Adipose tissue (tissue), 3 donors: Measurements from ENCODE around the gene ATG10. TPM values are rescaled to one million over a fixed set of nuclear protein-coding genes. Genes with fewer than 3 reads are reported as not detected.

ENCODE experiments used
- H3K27ac ChIP-seq: one replicate; pipeline ENCODE4 v1.5.1; 2013; ENCODE audit warnings: low read depth, low read length
- WGBS, 3 donors: extraction: QIAGEN DNeasy Blood & Tissue Kit; methylation state at CpG; one replicate each; pipeline ENCODE4 v1.1.7; 2013; 5-methylcytosine and 5-hydroxymethylcytosine counted together
- polyA plus RNA-seq, 3 donors: library from polyadenylated mRNA; stranded (reverse); fragments of 200-250 nt; gene quantifications; one replicate each; pipeline ENCODE4 v1.2.3, GENCODE V29; 2013
- donor health status: healthy with polysubstance abuse.
- donor health status: Bipolar disorder and iron deficiency.
- donor health status: healthy.

Gene ATG10
- polyA plus RNA-seq, 3 donors, result 3.2 to 7.8 (median 4.3) TPM

DNA sequence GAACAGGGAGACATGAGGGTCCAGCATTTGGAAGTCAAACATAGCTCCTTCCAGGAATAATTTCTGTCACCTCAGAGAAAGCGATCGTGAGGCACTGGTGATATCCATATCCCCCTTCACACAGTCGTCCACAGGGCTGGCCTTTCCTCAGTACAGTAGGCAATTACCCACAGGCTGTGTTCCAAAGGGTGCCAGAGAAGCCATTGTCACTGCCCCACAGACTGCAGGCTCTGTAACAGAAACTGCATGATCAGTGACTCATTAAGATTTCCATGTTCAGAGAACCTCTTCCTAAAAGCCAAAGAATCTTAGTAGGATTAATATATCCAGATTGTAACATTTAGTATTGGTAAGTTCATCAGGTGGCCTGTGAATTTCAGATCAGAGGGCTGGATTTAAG is 178.7 kb downstream of the ATG10 start:
- H3K27ac ChIP-seq, result no peak overlapping the region
- 87 to 91% (median 89%) methylated on average over 3 of the region's 3 CpGs for WGBS, 3 donors

- no peak overlapping the region for H3K27ac ChIP-seq
- WGBS, 3 donors, result 66 to 85% (median 76%) methylated on average over 1 of the region's 1 CpG
Observed at GRCh38 chr5:82151204-82151603, 179.4 kb downstream of the ATG10 start.

GRCh38 chr5:82151662-82152061 is 179.8 kb downstream of the ATG10 start:
- WGBS, 3 donors, result 51 to 76% (median 66%) methylated on average over 1 of the region's 1 CpG
- no peak overlapping the region for H3K27ac ChIP-seq

GRCh38 chr5:82152978-82153481 is 181.2 kb downstream of the ATG10 start:
- no peak overlapping the region for H3K27ac ChIP-seq
- 88 to 91% (median 91%) methylated on average over 4 of the region's 4 CpGs for WGBS, 3 donors

DNA sequence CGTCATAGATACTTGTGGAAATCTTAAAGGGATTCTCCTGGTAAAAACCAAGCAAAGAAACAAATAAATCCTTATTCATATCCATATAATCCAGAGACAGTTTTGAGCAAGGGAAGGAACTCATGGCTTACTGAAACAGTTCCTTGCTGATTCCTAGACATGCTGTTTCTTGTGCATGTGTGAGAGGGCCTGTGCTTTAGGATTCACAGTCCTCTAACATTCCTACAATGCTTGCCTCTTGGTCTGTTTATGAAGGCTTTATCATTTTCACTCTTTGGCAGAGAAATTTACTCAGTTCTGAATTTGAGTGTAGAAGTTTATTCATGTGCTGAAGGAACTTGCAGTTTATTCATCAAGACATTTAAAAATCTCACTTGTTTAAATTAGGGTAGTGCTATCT is 183.0 kb downstream of the ATG10 start:
- no peak overlapping the region for H3K27ac ChIP-seq
- 85 to 100% (median 100%) methylated on average over 1 of the region's 1 CpG for WGBS, 3 donors

- 80 to 87% (median 86%) methylated on average over 1 of the region's 1 CpG for WGBS, 3 donors
- H3K27ac ChIP-seq, result no peak overlapping the region
Observed at GRCh38 chr5:82155305-82155704, 183.5 kb downstream of the ATG10 start.

GRCh38 chr5:82156874-82157273 is 185.1 kb downstream of the ATG10 start:
- no peak overlapping the region for H3K27ac ChIP-seq
- 61 to 90% (median 65%) methylated on average over 4 of the region's 4 CpGs for WGBS, 3 donors

DNA sequence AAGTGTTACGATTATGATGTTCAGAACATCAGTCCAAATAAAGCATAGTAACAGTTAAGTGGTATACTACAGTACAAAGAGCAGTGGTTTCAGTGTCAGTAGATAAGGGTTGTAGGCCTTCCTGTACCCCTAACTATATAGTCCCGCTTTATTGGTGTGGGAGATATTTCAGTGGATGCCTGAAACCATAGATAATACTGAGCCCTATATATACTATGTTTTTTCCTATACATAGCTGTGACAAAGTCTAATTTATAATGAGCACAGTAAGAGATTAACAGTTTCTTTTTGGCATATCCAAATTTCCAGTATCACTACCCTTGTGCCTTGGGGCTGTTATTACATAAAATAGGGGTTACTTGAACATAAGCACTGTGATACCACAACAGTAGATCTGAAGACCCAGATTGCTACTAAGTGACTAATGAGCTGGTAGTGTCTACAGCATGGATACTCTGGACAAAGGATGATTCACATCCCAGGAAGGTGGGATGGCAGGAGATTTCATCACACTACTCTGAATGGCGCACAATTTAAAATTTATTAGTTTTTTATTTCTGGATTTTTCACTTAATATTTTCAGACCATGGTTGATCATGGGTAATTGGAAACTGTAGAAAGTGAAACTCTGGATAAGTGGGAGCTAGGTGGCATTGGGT is 187.1 kb downstream of the ATG10 start:
- 97 to 99% (median 99%) methylated on average over 3 of the region's 3 CpGs for WGBS, 3 donors
- no peak overlapping the region for H3K27ac ChIP-seq

GRCh38 chr5:82160948-82161347 is 189.1 kb downstream of the ATG10 start:
- H3K27ac ChIP-seq, result no peak overlapping the region

DNA sequence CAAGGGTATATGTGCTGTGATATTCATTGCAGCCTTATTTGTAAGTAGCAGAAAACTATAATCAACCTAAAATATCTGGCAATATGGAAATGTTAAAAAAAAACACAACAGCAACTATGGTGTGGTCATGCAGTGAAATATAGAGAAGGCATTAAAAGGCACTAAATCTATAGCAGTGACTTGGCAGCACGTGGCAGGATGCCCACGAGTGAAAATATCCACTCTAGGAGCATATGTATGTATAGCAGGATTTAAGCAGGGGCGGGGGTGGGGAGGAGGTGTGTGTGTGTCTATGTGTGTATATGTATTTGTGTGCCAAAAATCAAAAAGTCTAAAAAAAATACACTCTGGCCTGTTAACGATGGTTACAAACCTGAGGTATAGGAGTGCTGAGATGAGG is 190.8 kb downstream of the ATG10 start:
- WGBS, 3 donors, result 86 to 91% (median 90%) methylated on average over 4 of the region's 4 CpGs
- no peak overlapping the region for H3K27ac ChIP-seq

- no peak overlapping the region for H3K27ac ChIP-seq
Observed at GRCh38 chr5:82163452-82164175, 191.8 kb downstream of the ATG10 start.

GRCh38 chr5:82164176-82164976 is 192.6 kb downstream of the ATG10 start:
- no peak overlapping the region for H3K27ac ChIP-seq
- WGBS, 3 donors, result 63 to 66% (median 65%) methylated on average over 6 of the region's 6 CpGs

DNA sequence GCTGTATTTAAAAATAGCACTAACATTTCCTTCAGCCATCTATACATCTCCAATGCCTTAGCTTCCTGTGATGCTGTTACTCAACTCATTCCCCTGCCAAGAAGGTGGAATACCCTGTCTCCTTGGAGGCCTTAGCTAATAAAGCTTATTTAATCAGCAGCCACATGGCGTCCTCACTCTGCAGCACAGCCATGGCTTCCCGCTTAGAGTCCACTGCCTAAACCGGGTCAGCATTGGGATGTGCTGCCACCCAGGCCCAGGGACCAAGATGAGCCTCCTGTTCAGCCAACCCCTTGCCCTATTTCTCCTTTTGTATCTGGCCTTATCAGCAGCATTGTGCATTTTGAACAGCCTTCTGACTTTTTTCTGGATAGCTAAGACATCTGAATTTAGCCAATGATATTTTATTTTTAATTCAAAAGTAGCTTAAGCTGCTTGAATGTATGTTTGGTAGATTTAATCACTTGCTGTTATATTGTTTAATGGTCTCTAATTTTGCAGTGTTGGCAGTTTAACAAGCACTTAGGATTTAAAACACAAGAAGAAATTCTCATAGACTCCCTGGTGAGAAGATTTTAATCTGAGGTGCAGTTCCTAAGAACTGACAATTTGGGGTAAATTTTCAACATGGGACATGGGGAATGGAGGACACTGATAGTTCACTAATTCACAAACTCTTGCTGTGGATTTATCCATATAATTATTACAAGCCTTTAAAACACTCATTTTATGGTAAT is 193.3 kb downstream of the ATG10 start:
- 60 to 79% (median 67%) methylated on average over 3 of the region's 3 CpGs for WGBS, 3 donors
- no peak overlapping the region for H3K27ac ChIP-seq

DNA sequence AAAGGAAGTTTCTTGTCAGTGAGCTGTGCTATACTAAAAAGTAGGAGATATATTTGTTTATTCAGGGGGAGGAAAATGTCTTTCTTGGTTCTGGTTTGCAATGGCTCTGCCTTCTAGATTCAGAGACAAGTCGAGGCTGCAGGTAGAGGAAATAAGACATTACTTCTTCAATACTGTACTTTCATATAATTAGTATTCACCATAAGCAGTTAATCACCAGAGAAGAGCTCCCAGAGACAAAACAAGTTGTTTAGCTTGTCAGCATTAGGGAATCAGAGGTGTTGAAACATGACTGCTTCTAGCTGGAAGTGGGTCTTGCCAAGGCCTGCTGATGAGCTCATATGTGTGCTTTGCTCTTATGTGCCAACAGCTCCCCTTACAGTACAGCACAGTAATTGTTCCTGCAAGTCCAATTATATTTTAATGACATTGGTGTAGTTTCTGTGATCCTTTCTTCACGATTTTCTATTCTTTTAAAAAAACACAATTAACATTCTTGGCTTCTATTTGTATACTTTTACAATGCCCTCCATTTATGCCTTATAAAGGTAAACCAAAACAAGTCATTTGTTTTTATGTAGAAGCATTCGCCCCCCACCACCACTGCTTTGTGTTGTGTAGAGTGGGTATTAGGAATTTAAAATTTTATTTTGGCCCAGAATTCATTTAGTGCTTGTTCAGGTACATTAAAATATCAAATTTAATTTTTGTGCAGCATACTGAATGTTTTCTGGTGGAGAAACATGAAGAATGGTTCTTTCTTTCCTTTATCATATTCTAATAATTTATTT is 194.1 kb downstream of the ATG10 start:
- H3K27ac ChIP-seq, result no peak overlapping the region
- 46 to 56% (median 54%) methylated on average over 3 of the region's 3 CpGs for WGBS, 3 donors

- no peak overlapping the region for H3K27ac ChIP-seq
- 71 to 76% (median 72%) methylated on average over 3 of the region's 3 CpGs for WGBS, 3 donors
Observed at GRCh38 chr5:82167372-82167935, 195.6 kb downstream of the ATG10 start.

- no peak overlapping the region for H3K27ac ChIP-seq
Observed at GRCh38 chr5:82168294-82168693, 196.5 kb downstream of the ATG10 start.

DNA sequence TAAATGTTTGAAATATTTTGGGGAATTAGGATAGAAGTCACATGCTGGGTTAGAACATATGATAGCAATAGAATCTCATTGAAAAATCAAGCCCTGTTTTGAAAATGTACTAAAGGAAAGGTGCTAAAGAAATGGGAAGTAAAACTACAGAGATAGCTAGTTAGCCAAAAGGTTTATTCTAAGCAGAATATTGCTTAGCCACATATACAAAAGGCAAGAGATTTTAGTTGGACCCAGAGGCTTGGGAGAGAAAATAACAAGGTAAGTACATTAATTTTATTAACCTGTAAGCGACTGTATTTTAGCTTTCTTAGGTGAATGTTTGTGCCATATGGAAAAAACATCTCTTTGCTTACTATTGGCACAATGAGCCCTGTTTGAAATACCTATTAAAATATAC is 198.1 kb downstream of the ATG10 start:
- 91 to 97% (median 94%) methylated on average over 1 of the region's 1 CpG for WGBS, 3 donors
- H3K27ac ChIP-seq, result no peak overlapping the region
